KMS-11 (cell line): Measurements from ENCODE around the gene ALPK1.

Experiments used
- H2AFZ ChIP-seq: fragments of 200-600 bp; sonication (generic); 2 replicates; pipeline ENCODE4 v1.6.1; 2016; ENCODE audit warnings: antibody characterized with exemption, mixed run types, low read depth
- H3K27ac ChIP-seq: fragments of 200-600 bp; sonication (generic); 2 replicates; pipeline ENCODE4 v1.6.1; 2016; ENCODE audit warnings: mild to moderate bottlenecking, mixed run types
- H3K27me3 ChIP-seq: fragments of 200-600 bp; sonication (generic); 2 replicates; pipeline ENCODE4 v1.6.1; 2017; ENCODE audit warnings: mild to moderate bottlenecking, low read depth, mixed run types, moderate library complexity; ENCODE audit not compliant: insufficient read depth
- H3K36me3 ChIP-seq: fragments of 200-600 bp; sonication (generic); 2 replicates; pipeline ENCODE4 v1.6.1; 2017; ENCODE audit warnings: mild to moderate bottlenecking, mixed run types; ENCODE audit not compliant: insufficient read depth
- H3K4me1 ChIP-seq: fragments of 200-600 bp; sonication (generic); 2 replicates; pipeline ENCODE4 v1.6.1; 2016; ENCODE audit warnings: mild to moderate bottlenecking, low read depth, mixed run types; ENCODE audit not compliant: poor library complexity, severe bottlenecking
- H3K4me2 ChIP-seq: fragments of 200-600 bp; sonication (generic); 2 replicates; pipeline ENCODE4 v1.7.0; 2016; ENCODE audit warnings: mild to moderate bottlenecking, mixed run types
- H3K4me3 ChIP-seq: fragments of 200-600 bp; sonication (generic); IDR thresholded peaks from 2 replicates; pipeline ENCODE4 v1.6.1; 2017; ENCODE audit warnings: low read depth, low read length, mixed read lengths; ENCODE audit not compliant: insufficient read depth
- H3K79me2 ChIP-seq: fragments of 200-600 bp; sonication (generic); 2 replicates; pipeline ENCODE4 v1.6.1; 2016; ENCODE audit warnings: low read depth, mixed run types; ENCODE audit not compliant: insufficient read depth
- H3K9ac ChIP-seq: fragments of 200-600 bp; sonication (generic); 2 replicates; pipeline ENCODE4 v1.6.1; 2016; ENCODE audit warnings: mild to moderate bottlenecking, mixed run types
- H4K20me1 ChIP-seq: fragments of 200-600 bp; sonication (generic); 2 replicates; pipeline ENCODE4 v1.6.1; 2016; ENCODE audit warnings: mild to moderate bottlenecking, mixed run types; ENCODE audit not compliant: insufficient read depth
- TF ChIP-seq, protein P1 (sequence below): fragments of 200-600 bp; sonication (generic); conservative IDR thresholded peaks from 2 replicates; pipeline ENCODE4 v1.6.1; 2017; ENCODE audit warnings: low read depth, mild to moderate bottlenecking, antibody characterized with exemption, low read length, moderate library complexity, mixed read lengths

ALPK1 gene

GRCh38 chr4:112282860-112283667 is 14.1 kb upstream of the ALPK1 start:
- peaks cover 74% of the 10 kb centered on the region for H3K4me1 ChIP-seq
- TF ChIP-seq, protein P1, sequence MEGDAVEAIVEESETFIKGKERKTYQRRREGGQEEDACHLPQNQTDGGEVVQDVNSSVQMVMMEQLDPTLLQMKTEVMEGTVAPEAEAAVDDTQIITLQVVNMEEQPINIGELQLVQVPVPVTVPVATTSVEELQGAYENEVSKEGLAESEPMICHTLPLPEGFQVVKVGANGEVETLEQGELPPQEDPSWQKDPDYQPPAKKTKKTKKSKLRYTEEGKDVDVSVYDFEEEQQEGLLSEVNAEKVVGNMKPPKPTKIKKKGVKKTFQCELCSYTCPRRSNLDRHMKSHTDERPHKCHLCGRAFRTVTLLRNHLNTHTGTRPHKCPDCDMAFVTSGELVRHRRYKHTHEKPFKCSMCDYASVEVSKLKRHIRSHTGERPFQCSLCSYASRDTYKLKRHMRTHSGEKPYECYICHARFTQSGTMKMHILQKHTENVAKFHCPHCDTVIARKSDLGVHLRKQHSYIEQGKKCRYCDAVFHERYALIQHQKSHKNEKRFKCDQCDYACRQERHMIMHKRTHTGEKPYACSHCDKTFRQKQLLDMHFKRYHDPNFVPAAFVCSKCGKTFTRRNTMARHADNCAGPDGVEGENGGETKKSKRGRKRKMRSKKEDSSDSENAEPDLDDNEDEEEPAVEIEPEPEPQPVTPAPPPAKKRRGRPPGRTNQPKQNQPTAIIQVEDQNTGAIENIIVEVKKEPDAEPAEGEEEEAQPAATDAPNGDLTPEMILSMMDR, result no peak
- H3K4me3 ChIP-seq, result no peak overlapping the region
- no peaks in the 10 kb centered on the region; the same call in 1 of the 2 replicates for H3K36me3 ChIP-seq
- H3K79me2 ChIP-seq, result peaks cover 91% of the 10 kb centered on the region
- no peak overlapping the region for H2AFZ ChIP-seq
- no peaks in the 10 kb centered on the region for H3K27me3 ChIP-seq
- peak overlapping the region; percentile 85 for H3K4me2 ChIP-seq
- H3K9ac ChIP-seq, result peak overlapping the region; percentile 89; the same call in 1 of the 2 replicates
- H3K27ac ChIP-seq, result peak overlapping the region; percentile 87; the same call in 1 of the 2 replicates
- H4K20me1 ChIP-seq, result 0 out of 2 replicates have a peak, but pooled peaks cover 4% of the 10 kb centered on the region

DNA sequence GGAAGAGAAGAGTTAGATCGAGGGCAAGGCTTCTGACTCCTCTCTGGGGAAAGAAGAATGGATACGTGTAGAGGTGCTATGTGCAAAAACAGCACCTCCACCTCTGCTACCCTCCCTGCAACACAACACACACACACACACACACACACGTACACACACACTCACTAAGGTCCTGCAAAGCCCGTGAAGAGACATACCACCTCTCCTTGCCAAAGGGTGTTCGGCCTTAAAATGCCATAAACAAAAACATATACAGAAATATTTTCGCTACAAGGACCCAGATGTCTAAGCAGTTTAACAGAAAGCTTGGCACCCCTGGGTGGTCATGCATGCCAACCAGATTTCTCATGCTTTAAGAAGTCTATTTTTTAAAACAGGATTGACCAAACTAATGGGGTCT is 13.0 kb upstream of the ALPK1 start:
- H3K36me3 ChIP-seq, result no peaks in the 10 kb centered on the region
- TF ChIP-seq, protein P1, result no peak
- H3K79me2 ChIP-seq, result peaks cover 80% of the 10 kb centered on the region
- no peak overlapping the region for H3K4me3 ChIP-seq
- H3K27ac ChIP-seq, result peak overlapping the region; percentile 87
- 0 out of 2 replicates have a peak, but pooled peaks cover 4% of the 10 kb centered on the region for H4K20me1 ChIP-seq
- peaks cover 74% of the 10 kb centered on the region for H3K4me1 ChIP-seq
- no peak overlapping the region for H2AFZ ChIP-seq
- peak overlapping the region; percentile 89; the same call in 1 of the 2 replicates for H3K9ac ChIP-seq
- no peaks in the 10 kb centered on the region for H3K27me3 ChIP-seq
- peak overlapping the region; percentile 85 for H3K4me2 ChIP-seq

DNA sequence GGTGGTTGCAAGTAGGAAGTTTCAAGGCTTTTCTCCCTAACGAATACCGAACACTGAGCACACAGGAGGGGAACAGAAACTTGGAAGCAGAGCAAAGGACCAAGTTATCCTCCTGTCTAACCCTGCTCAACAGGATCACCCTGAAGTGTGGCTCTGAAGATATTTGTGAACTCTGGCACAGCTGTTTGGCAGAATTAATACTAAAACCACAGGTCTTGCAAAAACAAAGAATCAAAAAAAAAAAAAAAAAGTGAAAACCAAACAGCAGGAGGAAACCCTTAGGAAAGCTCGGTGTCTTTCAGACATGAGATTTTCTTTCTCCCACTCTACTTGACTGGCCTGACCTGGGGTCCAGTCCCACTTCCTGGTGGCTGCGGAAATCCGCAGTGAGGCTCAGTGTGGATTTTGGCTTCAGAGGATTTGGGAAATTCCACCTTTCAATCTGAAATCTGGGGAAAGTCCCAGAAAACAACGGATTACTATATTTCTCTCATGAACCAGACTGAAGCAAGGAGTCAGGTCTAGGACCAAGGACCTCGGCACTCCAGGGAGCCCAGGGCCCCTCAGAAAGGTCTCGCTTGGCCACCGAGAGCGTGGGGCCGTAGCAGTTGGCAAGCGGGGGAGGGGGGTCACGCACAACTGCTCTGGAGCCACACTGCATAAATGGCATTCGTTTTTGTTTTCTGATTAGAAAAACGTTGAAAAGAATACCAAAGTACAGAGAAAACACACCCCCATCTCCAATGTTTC is 12.3 kb upstream of the ALPK1 start:
- peak overlapping the region; percentile 89 for H3K9ac ChIP-seq
- H2AFZ ChIP-seq, result peak overlapping the region; percentile 60; the same call in 1 of the 2 replicates
- TF ChIP-seq, protein P1, result no peak
- H3K36me3 ChIP-seq, result no peaks in the 10 kb centered on the region
- H4K20me1 ChIP-seq, result 0 out of 2 replicates have a peak, but pooled peaks cover 4% of the 10 kb centered on the region
- peak overlapping the region; percentile 85 for H3K4me2 ChIP-seq
- H3K27ac ChIP-seq, result peak overlapping the region; percentile 87
- H3K27me3 ChIP-seq, result no peaks in the 10 kb centered on the region
- H3K4me1 ChIP-seq, result peaks cover 76% of the 10 kb centered on the region
- peaks cover 74% of the 10 kb centered on the region for H3K79me2 ChIP-seq
- H3K4me3 ChIP-seq, result no peak overlapping the region

GRCh38 chr4:112287258-112287989 is 9.7 kb upstream of the ALPK1 start:
- no peak overlapping the region for H2AFZ ChIP-seq
- H4K20me1 ChIP-seq, result 0 out of 2 replicates have a peak, but pooled peaks cover 4% of the 10 kb centered on the region
- TF ChIP-seq, protein P1, result no peak
- H3K4me2 ChIP-seq, result peak overlapping the region; percentile 85
- no peak overlapping the region for H3K4me3 ChIP-seq
- no peaks in the 10 kb centered on the region for H3K36me3 ChIP-seq
- peaks cover 76% of the 10 kb centered on the region for H3K4me1 ChIP-seq
- peak overlapping the region; percentile 87 for H3K27ac ChIP-seq
- peak overlapping the region; percentile 46; the same call in 1 of the 2 replicates for H3K9ac ChIP-seq
- peaks cover 48% of the 10 kb centered on the region for H3K79me2 ChIP-seq
- no peaks in the 10 kb centered on the region for H3K27me3 ChIP-seq
